Cardiac septum (tissue), 1 donor: ENCODE results near the gene SPTBN5. TPM values are rescaled to one million over a fixed set of nuclear protein-coding genes. Genes with fewer than 3 reads are reported as not detected.

Experiments used
- DNase-seq: peaks from one replicate; pipeline ENCODE4 v3.0.0-alpha.2; 2020; ENCODE audit warnings: low spot score
- intact Hi-C: fragments of 100-400 bp; cut with DNase I; formaldehyde crosslinking; loops from one replicate; pipeline ENCODE4 v1.14.0; 2022
- total RNA-seq: library from RNA; stranded (reverse); fragmentation: NEBNext Ultra II Directional; extraction: Animal tissue kit (Norgen Biotek cat#: 25700); gene quantifications from one replicate; pipeline ENCODE4 v1.2.1, GENCODE V29; 2021
- donor health status: DM: no; HTN: no; CAD: no.

Gene SPTBN5
- total RNA-seq, 1 donor from 2014 or later, result 2.4 TPM

DNA sequence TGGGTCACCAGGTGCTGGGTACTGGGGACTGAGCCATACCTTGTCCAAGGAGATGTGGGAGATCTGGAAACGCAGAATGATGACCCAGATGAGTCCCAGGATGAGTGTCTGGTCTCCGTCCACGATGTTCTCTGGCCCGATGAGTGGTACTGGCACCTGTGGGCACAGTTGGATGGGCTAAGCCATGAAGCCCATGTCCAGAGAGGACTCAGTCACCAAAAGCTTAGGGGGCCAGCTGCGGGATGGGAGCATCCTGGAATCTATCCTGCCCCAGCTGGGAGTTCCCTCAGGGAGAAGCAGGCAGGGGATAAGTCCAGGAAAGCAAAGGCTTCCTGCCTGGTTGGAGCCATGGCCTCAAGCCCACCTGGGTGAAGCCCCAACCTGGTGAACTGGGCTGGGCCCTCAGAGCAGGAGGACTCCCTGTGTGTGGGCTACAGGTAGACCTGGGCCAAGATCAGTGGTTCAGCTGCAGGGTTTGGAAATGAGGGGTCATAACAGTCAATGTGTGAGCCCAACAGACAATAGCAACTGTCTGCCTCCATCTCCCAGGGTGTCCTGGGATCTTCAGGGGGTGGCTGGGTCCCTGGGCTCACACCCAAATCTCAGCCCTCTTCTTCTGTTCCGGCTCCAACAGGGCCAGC, 3.7 kb downstream of the SPTBN5 start:
- intact Hi-C loops, result loop anchor here (5.0 to 10.0 kb wide), 2 partner anchors 63 to 165 kb away; partner anchors contain the start of gene JMJD7
- no peak for DNase-seq

DNA sequence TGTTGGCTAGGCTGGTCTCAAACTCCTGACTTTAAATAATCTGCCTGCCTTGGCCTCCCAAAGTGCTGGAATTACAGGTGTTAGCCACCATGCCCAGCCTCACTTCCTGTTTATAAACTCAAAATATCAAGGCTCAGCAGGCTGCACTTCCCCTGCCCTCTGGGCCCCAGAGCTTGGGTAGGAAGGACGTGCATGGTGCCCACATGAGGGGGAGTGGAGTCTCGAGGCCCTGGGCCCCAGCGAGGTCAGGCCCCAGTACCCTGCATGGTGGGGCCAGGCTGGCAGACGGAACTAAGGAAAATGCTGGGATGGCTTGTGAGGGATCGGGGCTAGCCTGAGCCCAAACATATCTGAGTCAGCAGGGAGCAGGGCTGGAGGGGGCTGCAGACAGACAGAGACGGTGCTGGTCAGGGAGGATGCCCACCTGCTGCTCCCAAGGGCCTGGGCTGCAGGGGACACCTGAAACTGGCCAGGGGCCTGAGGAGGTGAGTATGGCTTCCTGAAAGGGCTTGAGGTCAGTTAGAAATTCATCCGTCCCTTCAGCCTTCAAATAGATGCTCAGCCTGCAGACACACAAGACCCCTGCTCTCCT, 5.1 kb downstream of the SPTBN5 start:
- DNase-seq, result no peak
- intact Hi-C loops, result no loop called here

DNA sequence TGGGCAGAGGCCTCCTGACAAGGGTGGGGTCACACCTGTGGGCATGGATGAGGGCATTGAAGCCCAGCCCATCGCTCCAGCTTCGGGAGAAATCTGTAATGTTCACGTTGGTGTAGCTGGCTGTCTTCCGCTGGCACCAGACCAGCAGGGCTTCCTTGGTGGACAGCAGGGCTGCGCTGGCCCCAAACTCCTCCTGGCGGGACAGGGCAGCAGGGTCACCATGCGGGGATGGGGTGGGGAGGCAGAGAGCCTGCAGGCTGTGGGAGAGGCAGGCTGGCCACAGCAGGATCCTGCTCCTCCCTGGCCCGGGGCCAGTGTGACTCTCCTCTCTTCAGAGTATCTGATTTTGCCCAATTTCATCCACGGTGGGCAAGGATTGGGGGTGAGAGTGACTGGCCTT, 6.0 kb downstream of the SPTBN5 start:
- intact Hi-C loops, result no loop called here

DNA sequence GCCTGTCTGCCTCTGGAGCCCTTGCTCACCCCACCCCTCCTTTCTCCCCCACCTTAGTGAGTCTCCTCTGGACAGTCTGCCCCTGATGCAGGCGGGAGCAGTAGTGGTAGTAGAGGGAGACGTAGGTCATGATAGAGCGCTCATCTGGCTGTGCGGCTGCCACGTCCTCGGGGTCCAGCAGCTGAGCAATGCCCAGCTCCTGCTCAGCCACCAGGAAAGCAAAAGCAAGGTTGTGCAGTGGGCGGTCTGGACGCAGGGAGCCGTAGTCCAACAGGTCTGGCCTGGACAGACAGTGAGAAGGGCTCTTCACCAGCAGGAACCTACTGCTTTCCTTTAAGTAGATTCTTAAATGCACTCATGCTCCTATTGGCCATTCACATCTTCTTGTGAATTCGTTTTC, 6.7 kb downstream of the SPTBN5 start:
- intact Hi-C loops, result no loop called here
- no peak for DNase-seq

More for the DNA sequence above, 6.0 kb downstream of the SPTBN5 start:
- DNase-seq, result no peak

DNA sequence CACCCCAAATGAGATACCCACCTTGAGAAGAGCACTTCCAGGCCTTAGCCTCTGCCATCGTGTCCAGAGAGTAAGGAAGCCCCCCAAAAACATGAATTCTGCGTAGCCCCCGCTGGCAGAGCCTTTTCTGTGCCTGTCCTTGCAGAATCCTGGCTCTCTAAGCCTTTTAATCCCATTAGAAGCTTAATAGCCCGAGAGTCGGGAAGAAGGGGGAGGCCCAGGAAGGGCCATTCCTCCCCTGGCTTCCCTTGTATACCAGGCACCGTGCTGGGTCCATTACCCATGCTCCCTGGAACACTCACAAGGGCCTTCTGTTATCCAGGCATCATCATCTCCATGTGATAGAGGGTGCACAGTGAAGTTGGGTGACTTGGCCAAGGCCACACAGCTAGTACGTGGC, 7.1 kb downstream of the SPTBN5 start:
- intact Hi-C loops, result no loop called here
- DNase-seq, result no peak

DNA sequence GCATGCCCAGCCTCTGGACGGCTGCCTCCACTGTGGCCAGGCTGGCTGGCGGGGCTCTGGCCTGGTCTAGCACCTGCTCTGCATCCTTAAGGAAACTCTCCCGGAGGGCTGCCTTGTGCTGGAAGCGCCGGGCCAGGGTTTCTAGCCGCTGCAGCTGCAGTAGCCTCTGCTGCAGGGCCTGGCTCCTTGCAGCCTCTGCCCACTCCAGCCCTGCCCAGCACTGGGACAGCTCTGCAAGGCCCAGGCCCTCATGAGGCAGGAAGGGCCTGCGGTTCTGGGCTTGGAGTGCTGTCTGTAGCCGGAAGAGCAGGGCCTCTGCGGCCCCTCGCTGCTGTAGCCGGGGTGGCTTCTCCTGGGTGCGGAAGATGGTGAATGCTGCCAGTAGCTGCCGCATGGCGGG, 8.0 kb downstream of the SPTBN5 start:
- intact Hi-C loops, result no loop called here
- DNase-seq, result no peak

DNA sequence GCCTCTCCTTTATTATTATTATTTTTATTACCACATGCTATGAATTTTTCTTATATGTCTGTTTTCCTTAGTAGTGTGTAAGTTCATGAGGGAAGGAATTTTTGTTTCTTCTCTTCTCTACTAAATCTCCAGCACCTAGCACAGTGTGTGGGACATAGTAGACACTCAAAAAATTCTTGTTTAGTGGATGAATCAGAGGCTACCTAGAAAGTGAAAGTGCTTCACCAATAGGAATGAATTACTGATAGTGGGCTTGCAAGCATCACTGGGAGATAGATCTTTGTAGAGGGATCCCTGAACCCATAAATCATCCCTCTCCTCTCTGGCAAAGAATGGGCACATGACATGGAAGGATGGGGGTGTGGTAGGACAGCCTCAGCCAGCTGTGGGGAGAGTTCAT, 8.5 kb downstream of the SPTBN5 start:
- no peak for DNase-seq
- intact Hi-C loops, result no loop called here

DNA sequence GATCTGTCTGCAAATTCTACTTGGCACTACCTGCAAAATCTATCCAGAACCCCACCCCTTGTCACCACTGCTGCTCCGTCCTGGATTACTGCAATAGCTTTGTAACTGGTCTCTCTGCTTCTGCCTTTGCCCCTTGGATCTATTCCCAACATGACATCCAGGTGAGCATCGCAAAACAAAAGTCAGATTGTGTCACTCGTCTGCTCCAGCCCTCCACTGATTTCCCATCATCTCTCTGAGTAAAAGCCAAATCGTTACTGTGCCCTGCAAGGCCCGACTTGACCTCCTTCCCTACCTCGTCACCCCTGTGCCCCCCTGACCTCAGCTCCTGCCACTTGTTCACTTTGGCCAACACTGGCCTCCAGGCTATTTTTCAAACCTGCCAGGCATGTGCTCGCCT, 9.4 kb downstream of the SPTBN5 start:
- DNase-seq, result no peak
- intact Hi-C loops, result no loop called here

DNA sequence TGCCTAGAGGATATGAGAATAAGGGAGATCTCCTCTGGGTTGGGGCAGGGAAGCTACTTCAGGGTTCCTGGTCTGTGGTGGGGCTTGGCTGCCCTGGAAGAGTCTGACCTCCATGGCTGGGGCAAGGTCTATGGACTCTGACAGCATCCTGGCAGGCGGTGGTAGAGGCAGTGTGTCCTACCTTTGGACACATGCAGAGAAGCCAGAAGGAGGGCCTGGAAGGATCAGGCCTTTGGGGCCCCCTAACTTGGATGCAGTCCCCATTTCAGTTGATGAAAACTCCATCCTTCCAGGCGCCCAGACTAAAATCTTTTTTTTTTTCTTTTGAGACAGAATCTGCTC, 10.4 kb downstream of the SPTBN5 start:
- intact Hi-C loops, result no loop called here
- DNase-seq, result no peak

DNA sequence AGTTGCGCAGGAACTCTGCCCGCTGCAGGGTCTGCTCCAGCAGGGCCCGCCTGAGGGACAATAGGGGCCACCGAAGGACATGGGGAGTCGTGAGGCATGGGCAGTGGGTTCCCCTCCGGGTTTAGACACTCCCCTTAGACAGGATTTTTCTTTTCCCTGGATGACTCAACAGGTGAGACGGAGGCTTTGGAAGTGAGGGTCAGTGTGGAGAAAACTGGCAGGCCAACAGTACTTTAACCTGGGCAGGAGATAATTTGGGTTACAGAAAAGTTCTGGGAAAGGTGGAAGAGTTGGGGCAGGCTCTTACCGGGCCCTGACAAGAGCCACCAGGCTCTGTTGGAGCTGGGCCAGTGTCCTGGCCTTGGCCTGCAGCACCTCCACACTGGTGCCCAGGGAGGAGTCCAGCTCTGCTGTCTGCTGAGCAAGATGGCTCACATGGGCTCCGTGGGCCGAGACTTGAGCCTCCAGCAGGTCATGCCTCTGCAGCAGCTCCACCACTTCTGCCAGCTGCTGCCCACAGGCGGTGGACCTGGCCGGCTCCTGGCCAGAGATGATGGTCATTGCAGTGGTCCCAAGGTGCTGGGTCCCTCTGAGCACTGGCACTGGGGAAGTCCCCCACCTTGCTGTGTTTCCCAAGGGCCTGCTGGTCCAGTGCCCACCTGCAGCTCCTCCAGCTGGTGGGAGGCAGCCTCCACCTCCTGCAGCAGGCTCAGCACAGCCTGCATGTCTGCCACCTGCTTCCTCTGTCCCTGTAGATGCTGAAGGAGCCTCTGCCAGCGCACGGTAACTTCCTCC, 11.0 kb downstream of the SPTBN5 start:
- intact Hi-C loops, result no loop called here
- DNase-seq, result no peak

DNA sequence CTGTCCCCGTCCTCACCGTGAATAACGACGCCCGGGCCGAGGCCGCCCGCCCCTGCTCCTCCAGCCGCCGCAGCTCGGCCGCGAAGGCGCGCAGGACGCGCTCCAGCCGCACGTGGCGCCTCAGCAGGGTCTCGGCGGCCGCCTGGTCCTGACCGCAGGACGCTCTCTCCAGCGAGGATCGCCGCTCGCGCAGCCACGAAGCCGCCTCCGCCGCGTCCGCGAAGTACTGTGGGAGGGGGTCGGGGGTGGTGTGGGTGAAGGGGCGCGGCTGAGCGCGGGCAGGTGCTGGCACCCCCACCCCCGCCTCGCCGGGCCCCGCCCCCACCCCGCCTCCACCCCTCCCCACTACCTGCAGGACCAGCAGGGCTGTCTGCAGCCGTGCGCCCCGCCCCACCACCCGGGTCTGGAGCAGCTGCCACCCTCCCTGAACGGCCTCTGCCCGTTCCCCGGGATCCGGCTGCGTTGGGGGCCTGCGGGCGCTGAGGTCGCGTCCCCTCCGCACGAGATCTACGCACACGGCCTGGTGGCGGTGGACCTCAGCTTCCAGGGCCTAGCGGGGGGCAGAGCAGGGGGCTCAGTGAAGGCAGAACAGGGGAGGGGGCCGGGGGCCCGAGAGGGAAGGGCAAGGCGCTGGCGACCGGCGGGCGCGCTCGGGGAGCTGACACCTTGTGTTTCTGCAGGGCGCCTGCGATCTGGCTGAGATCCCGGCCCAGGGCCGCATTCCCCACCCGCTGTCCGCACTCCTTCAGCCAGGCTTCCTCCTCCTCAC, 11.7 kb downstream of the SPTBN5 start:
- no peak for DNase-seq
- intact Hi-C loops, result no loop called here

DNA sequence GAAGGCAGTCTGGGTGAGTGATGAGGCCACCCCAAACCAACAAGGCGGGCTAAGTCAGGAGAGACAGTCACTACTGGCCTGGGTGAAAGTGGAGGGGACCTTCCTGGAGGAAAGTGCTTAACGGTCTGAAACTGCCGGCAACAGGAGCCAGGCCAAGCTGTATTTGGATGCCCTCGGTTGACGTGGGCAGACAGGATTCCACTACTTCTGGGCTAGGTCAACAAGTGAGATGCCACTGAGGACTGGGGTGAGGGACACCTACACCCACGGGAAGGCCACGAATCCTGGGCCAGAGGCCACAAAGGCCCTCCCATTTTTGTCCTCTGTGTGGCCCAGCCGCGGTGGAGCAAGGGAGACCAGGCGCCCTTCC, 12.3 kb downstream of the SPTBN5 start:
- intact Hi-C loops, result no loop called here
- no peak for DNase-seq

DNA sequence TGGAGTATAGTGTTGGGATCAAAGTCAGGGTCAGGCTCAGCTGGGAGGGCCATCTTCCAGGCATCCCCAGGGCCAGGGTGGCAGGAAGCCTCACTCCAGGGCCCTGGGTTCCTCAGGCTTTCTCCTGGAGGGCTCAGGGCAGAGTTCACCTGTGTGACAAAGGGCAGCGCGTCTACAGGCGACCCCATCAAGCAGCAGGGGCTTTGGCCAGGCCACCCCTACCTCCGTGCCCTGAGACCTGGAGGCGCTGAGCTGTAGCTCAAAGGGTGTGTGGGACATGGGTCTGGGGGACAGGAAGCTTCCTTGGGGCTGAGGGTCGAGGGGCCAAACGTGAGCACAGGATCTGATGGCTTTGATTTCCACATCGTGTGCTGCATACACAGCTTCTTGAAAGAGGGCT, 12.8 kb downstream of the SPTBN5 start:
- intact Hi-C loops, result no loop called here
- DNase-seq, result no peak

DNA sequence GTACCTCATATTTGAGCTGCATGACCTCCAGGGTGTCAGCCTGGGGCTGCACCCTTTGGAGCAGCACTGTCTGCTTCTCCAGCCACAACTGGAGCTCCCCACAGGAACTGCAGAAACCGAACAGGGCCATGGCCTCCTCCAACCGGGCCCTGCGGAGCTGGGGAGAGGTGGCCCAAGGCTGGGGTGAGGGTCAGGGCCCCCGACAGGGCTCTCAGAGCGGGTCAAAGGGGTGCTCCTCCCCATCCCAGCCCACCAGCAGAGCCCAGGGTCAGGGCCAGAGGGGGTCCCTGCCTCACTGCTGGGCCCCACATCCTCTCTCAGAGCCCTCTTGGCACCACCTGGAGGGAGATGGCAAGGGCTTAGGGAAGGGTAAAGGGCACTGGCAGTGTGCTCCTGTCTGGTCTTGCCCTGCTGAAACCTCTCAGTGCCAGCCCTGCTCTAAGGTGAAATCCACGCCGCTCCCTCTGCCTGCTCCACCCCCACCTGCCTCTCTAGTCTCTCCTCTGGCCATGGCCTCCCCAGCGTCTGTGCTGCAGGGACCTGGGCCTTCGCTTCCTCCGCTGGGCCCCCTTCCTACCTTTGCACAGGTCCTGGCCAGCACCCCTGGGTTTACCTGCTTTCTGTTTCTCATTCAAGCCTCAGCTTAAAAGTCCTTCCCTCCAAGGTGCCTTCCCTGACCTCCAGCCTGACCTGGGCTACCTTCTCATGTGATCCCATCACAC, 13.5 kb downstream of the SPTBN5 start:
- DNase-seq, result no peak
- intact Hi-C loops, result no loop called here

DNA sequence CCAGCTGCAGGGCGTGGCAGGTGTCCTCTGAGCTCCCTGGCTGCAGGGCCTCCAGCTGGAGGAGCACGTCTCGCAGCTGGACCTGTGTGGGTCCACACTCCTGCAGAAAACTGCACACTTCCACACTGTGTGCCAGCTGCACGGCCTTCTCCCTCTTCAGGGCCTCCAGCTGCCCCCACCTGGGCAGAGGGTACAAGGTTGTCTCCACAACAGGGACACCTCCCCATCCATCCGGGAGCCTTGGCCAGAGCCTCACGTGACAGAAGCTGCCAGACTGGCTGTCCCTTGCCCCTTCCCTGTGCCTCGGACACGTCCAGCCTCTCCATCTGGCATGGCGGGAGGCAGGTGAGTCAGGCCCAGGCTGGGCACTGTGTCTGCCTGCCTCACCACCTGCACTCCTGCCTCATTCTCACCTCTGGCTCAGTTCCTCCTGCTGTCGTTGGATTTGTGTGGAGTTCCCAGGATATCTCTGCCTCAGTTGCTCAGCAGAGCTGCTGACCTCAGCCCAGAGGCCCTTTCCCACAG, 14.5 kb downstream of the SPTBN5 start:
- intact Hi-C loops, result no loop called here
- DNase-seq, result no peak

DNA sequence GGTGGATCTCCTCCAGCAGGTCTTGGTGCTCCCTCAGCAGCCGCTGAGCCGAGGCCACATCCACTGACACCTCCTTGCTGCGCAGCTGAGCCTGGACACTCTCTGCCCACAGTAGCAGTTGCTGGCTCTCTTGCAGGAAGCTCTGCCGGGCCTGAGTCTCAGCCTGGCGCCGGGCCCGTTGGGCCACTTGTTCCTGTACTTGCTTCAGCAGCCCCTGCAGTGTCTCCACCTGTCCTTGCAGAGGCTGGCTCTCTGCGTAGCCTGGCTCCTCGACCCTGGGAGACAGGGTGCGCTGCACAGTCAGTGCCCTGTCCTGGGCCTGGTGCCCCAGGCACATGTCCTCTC, 15.5 kb downstream of the SPTBN5 start:
- no peak for DNase-seq
- intact Hi-C loops, result no loop called here

DNA sequence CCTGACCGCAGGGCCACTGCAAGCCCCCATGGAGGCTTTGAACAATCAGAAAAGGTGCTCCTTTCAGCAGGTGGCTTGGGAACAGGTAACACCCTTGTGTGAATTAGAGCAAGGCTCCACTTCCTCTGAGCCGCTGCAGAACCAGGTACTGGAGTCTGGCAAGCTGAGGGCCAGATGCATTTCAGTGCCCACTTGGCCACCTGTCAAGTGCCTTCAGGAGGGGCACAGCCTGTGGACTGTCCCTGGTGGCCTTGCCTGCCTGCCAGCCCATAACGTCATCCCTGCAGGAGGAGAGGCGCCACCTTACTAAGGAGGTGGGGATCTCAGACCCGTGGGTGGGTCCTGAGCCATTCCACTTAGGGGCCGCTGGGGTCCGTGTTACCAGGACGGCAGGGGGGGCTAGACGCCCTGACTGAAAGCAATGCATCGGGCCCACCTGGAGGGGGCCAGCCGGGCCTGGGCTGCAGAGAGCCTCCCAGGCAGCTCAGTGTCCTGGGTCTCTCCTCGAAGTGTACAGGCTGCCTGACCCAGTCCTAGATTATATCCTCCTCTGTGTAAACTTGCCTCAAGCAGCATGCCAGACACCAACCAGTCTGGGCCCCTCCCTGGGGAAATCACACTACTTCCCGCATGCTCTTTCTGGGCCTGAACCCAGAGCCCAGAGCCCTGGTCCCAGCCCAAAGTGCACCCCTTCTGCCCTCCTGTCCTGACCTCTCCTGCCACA, 16.1 kb downstream of the SPTBN5 start:
- intact Hi-C loops, result no loop called here
- DNase-seq, result no peak

DNA sequence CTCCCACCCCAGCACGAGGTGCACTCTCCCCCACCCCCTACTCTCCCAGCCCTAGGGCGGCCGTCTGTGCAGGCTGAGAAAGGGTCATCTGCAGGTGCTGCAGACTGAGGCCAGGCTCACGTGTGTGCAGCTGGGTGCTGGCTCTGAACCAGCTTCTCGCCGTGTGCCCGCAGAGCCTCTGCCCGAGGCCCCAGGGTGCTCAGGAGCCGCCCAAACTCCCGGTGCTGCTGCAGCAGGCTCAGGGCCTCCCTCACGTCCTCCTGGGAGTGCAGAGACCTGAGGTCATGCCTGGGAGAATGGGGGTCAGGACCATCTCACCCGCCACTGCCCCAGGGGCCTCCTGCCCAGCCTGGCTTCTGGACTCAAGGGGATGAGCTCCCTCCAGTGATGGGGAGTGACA, 17.2 kb downstream of the SPTBN5 start:
- no peak for DNase-seq
- intact Hi-C loops, result no loop called here

DNA sequence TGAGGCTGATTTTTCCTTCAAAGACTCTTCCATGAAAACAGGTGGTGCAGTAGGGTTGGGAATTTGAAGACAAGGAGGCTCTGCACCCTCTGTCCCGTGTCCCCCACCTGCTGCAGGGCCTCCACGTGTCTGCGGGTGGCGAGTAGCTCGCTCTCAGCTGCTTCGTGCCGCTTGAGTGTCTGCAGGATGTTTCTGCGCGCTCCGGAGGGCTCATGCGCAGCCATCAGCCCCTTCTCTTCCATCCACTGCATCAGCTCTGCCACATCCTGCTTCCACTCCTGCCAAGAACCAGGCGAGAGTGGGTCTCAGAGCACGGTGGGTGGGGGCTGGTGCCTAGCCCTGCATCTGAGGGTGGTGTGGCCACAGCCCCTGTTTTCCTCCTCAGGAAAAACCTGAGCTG, 17.8 kb downstream of the SPTBN5 start:
- no peak for DNase-seq
- intact Hi-C loops, result no loop called here
